Measurements from ENCODE around the gene RFLNA.

GRCh38 chr12:124296295-124296915, 1.5 kb downstream of the RFLNA start:
- TF ChIP-seq CTCF (IDR thresholded peaks at IDR 0.05), result no peak
- TF ChIP-seq EZH2 (IDR thresholded peaks at IDR 0.05; ENCODE audit: borderline replicate concordance, insufficient read depth, low read depth, low read length, poor library complexity, severe bottlenecking), result no peak
